Measurements from ENCODE around the gene GNG13. TPM values are rescaled to one million over a fixed set of nuclear protein-coding genes. Genes with fewer than 3 reads are reported as not detected.

The GNG13 gene
- total RNA-seq, 4 donors from 2014 or later = not detected

- H3K9me3 ChIP-seq = no peaks in the 10 kb centered on the region
- WGBS, 2 donors = 81% methylated on average over 8 of the region's 8 CpGs
- peaks cover 0 to 13% (median 0%) of the 10 kb centered on the region in 4 donors for H3K4me1 ChIP-seq
- no peak overlapping the region for H3K27ac ChIP-seq
- no peak for DNase-seq (ENCODE audit: low spot score in 2 of 2)
- H3K27me3 ChIP-seq = peaks cover 2 to 73% of the 10 kb centered on the region in 2 donors
- no peak for TF ChIP-seq EP300 (IDR thresholded peaks at IDR 0.05)
- no peak for TF ChIP-seq CTCF (IDR thresholded peaks at IDR 0.05)
- TF ChIP-seq POLR2A (IDR thresholded peaks at IDR 0.05) = no peak
- no peak overlapping the region for H3K4me3 ChIP-seq
- no peaks in the 10 kb centered on the region for H3K36me3 ChIP-seq
Measured at GRCh38 chr16:818132-818531, 17.6 kb upstream of the GNG13 start.

GRCh38 chr16:817001-817906, 16.7 kb upstream of the GNG13 start:
- no peak overlapping the region for H3K27ac ChIP-seq
- 64 to 66% methylated on average over 42 to 71 of the region's 71 CpGs for WGBS, 2 donors
- no peaks in the 10 kb centered on the region for H3K36me3 ChIP-seq
- DNase-seq (ENCODE audit: low spot score in 2 of 2) = no peak
- H3K27me3 ChIP-seq = peaks cover 2 to 72% of the 10 kb centered on the region in 2 donors
- peaks cover 0 to 2% (median 0%) of the 10 kb centered on the region in 4 donors for H3K9me3 ChIP-seq
- H3K4me1 ChIP-seq = peaks cover 0 to 15% (median 0%) of the 10 kb centered on the region in 4 donors
- H3K4me3 ChIP-seq = no peak overlapping the region
- no peak for TF ChIP-seq POLR2A (IDR thresholded peaks at IDR 0.05)
- TF ChIP-seq CTCF (IDR thresholded peaks at IDR 0.05) = no peak

GRCh38 chr16:815861-816260, 15.3 kb upstream of the GNG13 start:
- H3K4me3 ChIP-seq = no peak overlapping the region
- whole genome bisulfite sequencing, 2 donors = 91 to 93% methylated on average over 15 of the region's 15 CpGs
- H3K27me3 ChIP-seq = peaks cover 2 to 67% of the 10 kb centered on the region in 2 donors
- peaks cover 0 to 15% (median 0%) of the 10 kb centered on the region in 4 donors for H3K4me1 ChIP-seq
- no peak for DNase-seq (ENCODE audit: low spot score in 2 of 2)
- H3K9me3 ChIP-seq = peaks cover 0 to 6% (median 0%) of the 10 kb centered on the region in 4 donors
- TF ChIP-seq POLR2A (IDR thresholded peaks at IDR 0.05) (no peak), EP300 (IDR thresholded peaks at IDR 0.05) (no peak), CTCF (IDR thresholded peaks at IDR 0.05) (no peak)
- no peaks in the 10 kb centered on the region for H3K36me3 ChIP-seq
- no peak overlapping the region for H3K27ac ChIP-seq

GRCh38 chr16:814974-815373, 14.4 kb upstream of the GNG13 start:
- 70 to 71% methylated on average over 9 of the region's 9 CpGs for WGBS, 2 donors
- no peak for DNase-seq (ENCODE audit: low spot score in 2 of 2)
- TF ChIP-seq CTCF (IDR thresholded peaks at IDR 0.05) (no peak), EP300 (IDR thresholded peaks at IDR 0.05) (no peak), POLR2A (IDR thresholded peaks at IDR 0.05) (no peak)
- H3K4me1 ChIP-seq = peaks cover 0 to 15% (median 0%) of the 10 kb centered on the region in 4 donors
- peaks cover 0 to 6% (median 0%) of the 10 kb centered on the region in 4 donors for H3K9me3 ChIP-seq
- peaks cover 1 to 66% of the 10 kb centered on the region in 2 donors for H3K27me3 ChIP-seq
- H3K4me3 ChIP-seq = no peak overlapping the region
- H3K36me3 ChIP-seq = no peaks in the 10 kb centered on the region
- no peak overlapping the region for H3K27ac ChIP-seq

GRCh38 chr16:813916-814412, 13.4 kb upstream of the GNG13 start:
- H3K4me3 ChIP-seq = peak overlapping the region in 1 of 4 donors; percentile 2
- no peak for DNase-seq (ENCODE audit: low spot score in 2 of 2)
- H3K27me3 ChIP-seq = peaks cover 0 to 56% of the 10 kb centered on the region in 2 donors

More at GRCh38 chr16:813916-814412, 13.4 kb upstream of the GNG13 start:
- 42 to 45% methylated on average over 22 of the region's 22 CpGs for WGBS, 2 donors
- Histone ChIP-seq H3K36me3 (no peaks in the 10 kb centered on the region), H3K27ac (peak overlapping the region in 1 of 4 donors; percentile 68), H3K4me1 (peaks cover 0 to 15% (median 0%) of the 10 kb centered on the region in 4 donors), H3K9me3 (peaks cover 0 to 6% (median 0%) of the 10 kb centered on the region in 4 donors)
- no peak for TF ChIP-seq POLR2A (IDR thresholded peaks at IDR 0.05)
- no peak for TF ChIP-seq CTCF (IDR thresholded peaks at IDR 0.05)
- no peak for TF ChIP-seq EP300 (IDR thresholded peaks at IDR 0.05)

Data from tibial nerve (tissue), 4 donors.